ENCODE data around the gene HPRT1. TPM values are rescaled to one million over a fixed set of nuclear protein-coding genes. Genes with fewer than 3 reads are reported as not detected.

Gene HPRT1
- total RNA-seq, 1 experiment from 2014 or later, result 38.2 TPM

GRCh38 chrX:134452596-134452995 lies 7.4 kb upstream of the HPRT1 start:
- POLR2A ChIA-PET, result no interaction called here
- H3K9me3 Mint-ChIP-seq, result no peaks in the 10 kb centered on the region
- H3K36me3 Mint-ChIP-seq, result no peaks in the 10 kb centered on the region
- DNase-seq (ENCODE audit: low spot score) (no peak), ATAC-seq (no peak)
- TF ChIP-seq ZNF263 (CRISPR knock-in tag; IDR thresholded peaks at IDR 0.05; ENCODE audit: low read depth), result no peak
- no peak for TF ChIP-seq ZMAT4 (CRISPR knock-in tag; IDR thresholded peaks at IDR 0.05)
- no peak for TF ChIP-seq PREB (CRISPR knock-in tag; IDR thresholded peaks at IDR 0.05; ENCODE audit: borderline replicate concordance)
- no peak for TF ChIP-seq ZNF671 (CRISPR knock-in tag; IDR thresholded peaks at IDR 0.05)
- TF ChIP-seq ATF6 (CRISPR knock-in tag; IDR thresholded peaks at IDR 0.05), result no peak
- TF ChIP-seq MLX (CRISPR knock-in tag; IDR thresholded peaks at IDR 0.05), result no peak
- TF ChIP-seq HMGXB4 (CRISPR knock-in tag; IDR thresholded peaks at IDR 0.05), result no peak
- TF ChIP-seq ZNF532 (CRISPR knock-in tag; IDR thresholded peaks at IDR 0.05; ENCODE audit: borderline replicate concordance), result no peak
- TF ChIP-seq USF2 (CRISPR knock-in tag; IDR thresholded peaks at IDR 0.05), result no peak
- TF ChIP-seq TP53 (CRISPR knock-in tag; IDR thresholded peaks at IDR 0.05), result no peak
- no peak for TF ChIP-seq MAX (CRISPR knock-in tag; IDR thresholded peaks at IDR 0.05)
- no peak for TF ChIP-seq ZNF281 (CRISPR knock-in tag; IDR thresholded peaks at IDR 0.05)
- CTCF ChIA-PET, result no interaction called here
- H3K4me3 Mint-ChIP-seq, result no peak overlapping the region
- no peaks in the 10 kb centered on the region for H3K4me1 Mint-ChIP-seq
- no peak overlapping the region for H3K27ac Mint-ChIP-seq
- H3K27me3 Mint-ChIP-seq (ENCODE audit: low read depth), result no peaks in the 10 kb centered on the region
